GM06990 (cell line): ENCODE results near the gene HNRNPM.
"Not testable (repeated sequence)": the region's sequence is repeated elsewhere in the genome, so short reads cannot be mapped to it uniquely, and the experiment has no call there.

ENCODE experiments used
- DNase-seq: peaks from one replicate; pipeline ENCODE4 v3.0.0-alpha.2; 2011; ENCODE audit not compliant: insufficient read length; ENCODE audit errors: extremely low read depth
- H3K27me3 ChIP-seq: replicated peaks from 2 replicates; pipeline ENCODE4 v1.6.0; 2011; ENCODE audit warnings: low read length; ENCODE audit not compliant: control insufficient read depth, insufficient read depth
- H3K36me3 ChIP-seq: 2 replicates; pipeline ENCODE4 v1.5.1; 2011; ENCODE audit warnings: low read length; ENCODE audit not compliant: control insufficient read depth, insufficient read depth
- H3K4me3 ChIP-seq: replicated peaks from 2 replicates; pipeline ENCODE4 v1.5.1; 2011; ENCODE audit warnings: low read depth, mild to moderate bottlenecking, control low read depth, low read length
- CTCF ChIP-seq: IDR thresholded peaks from 2 replicates; pipeline ENCODE4 v1.5.1; 2011; ENCODE audit warnings: low read length, control low read depth, mild to moderate bottlenecking, inconsistent platforms; ENCODE audit not compliant: insufficient read depth, poor library complexity, severe bottlenecking

The HNRNPM gene

GRCh38 chr19:8421484-8422461, 23.0 kb upstream of the HNRNPM start:
- DNase-seq = no peak
- no peaks in the 10 kb centered on the region; the same call in 1 of the 2 replicates for H3K36me3 ChIP-seq
- TF ChIP-seq CTCF = no peak
- no peak overlapping the region for H3K4me3 ChIP-seq
- H3K27me3 ChIP-seq = no peaks in the 10 kb centered on the region

GRCh38 chr19:8423817-8424223, 21.0 kb upstream of the HNRNPM start:
- Histone ChIP-seq H3K4me3 (no peak overlapping the region), H3K27me3 (no peaks in the 10 kb centered on the region), H3K36me3 (no peaks in the 10 kb centered on the region; the same call in 1 of the 2 replicates)
- TF ChIP-seq CTCF = no peak
- DNase-seq = no peak

- not testable (repeated sequence) for H3K4me3 ChIP-seq, H3K27me3 ChIP-seq, H3K36me3 ChIP-seq, DNase-seq
Measured at GRCh38 chr19:8425331-8425730, 19.4 kb upstream of the HNRNPM start.

GRCh38 chr19:8426283-8426682, 18.5 kb upstream of the HNRNPM start:
- no peak for TF ChIP-seq CTCF
- Histone ChIP-seq H3K27me3 (no peaks in the 10 kb centered on the region), H3K4me3 (no peak overlapping the region), H3K36me3 (no peaks in the 10 kb centered on the region; the same call in 1 of the 2 replicates)
- DNase-seq = no peak

- Histone ChIP-seq H3K27me3 (no peaks in the 10 kb centered on the region), H3K4me3 (no peak overlapping the region), H3K36me3 (no peaks in the 10 kb centered on the region)
- TF ChIP-seq CTCF = no peak
- no peak for DNase-seq
Measured at GRCh38 chr19:8429044-8429443, 15.7 kb upstream of the HNRNPM start.

- Histone ChIP-seq H3K27me3 (no peaks in the 10 kb centered on the region), H3K36me3 (no peaks in the 10 kb centered on the region), H3K4me3 (no peak overlapping the region)
- DNase-seq = no peak
- no peak for TF ChIP-seq CTCF
Measured at GRCh38 chr19:8429826-8430225, 14.9 kb upstream of the HNRNPM start.
